Smooth muscle cell (in vitro differentiated cells): Measurements from ENCODE around the gene MAB21L3. TPM values are rescaled to one million over a fixed set of nuclear protein-coding genes. Genes with fewer than 3 reads are reported as not detected.

Source experiments
- DNase-seq: peaks from one replicate; lab custom pipeline; 2025; ENCODE audit not compliant: unreplicated experiment; lab: John Stamatoyannopoulos, UW
- H2AFZ ChIP-seq: fragments of 200-600 bp; sonication (generic); 2 replicates; pipeline ENCODE4 v1.6.0; 2016; ENCODE audit warnings: antibody characterized with exemption, low read depth, mild to moderate bottlenecking
- H3F3A ChIP-seq: fragments of 200-600 bp; sonication (generic); 2 replicates; pipeline ENCODE4 v1.6.0; 2017; ENCODE audit warnings: antibody characterized with exemption, low read depth
- H3K27ac ChIP-seq: fragments of 200-600 bp; sonication (generic); 2 replicates; pipeline ENCODE4 v1.5.1; 2016; ENCODE audit warnings: low read depth, mild to moderate bottlenecking
- H3K27me3 ChIP-seq: fragments of 200-600 bp; sonication (generic); 2 replicates; pipeline ENCODE4 v1.6.1; 2016; ENCODE audit warnings: low read depth, mild to moderate bottlenecking
- H3K36me3 ChIP-seq: fragments of 200-600 bp; sonication (generic); 2 replicates; pipeline ENCODE4 v1.5.1; 2016; ENCODE audit warnings: low read depth
- H3K4me1 ChIP-seq: fragments of 200-600 bp; sonication (generic); 2 replicates; pipeline ENCODE4 v1.5.1; 2016; ENCODE audit warnings: low read depth
- H3K4me2 ChIP-seq: fragments of 200-600 bp; sonication (generic); 2 replicates; pipeline ENCODE4 v1.6.0; 2016; ENCODE audit warnings: mild to moderate bottlenecking
- H3K4me3 ChIP-seq: fragments of 200-600 bp; sonication (generic); 2 replicates; pipeline ENCODE4 v1.5.1; 2016; ENCODE audit warnings: mild to moderate bottlenecking
- H3K79me2 ChIP-seq: fragments of 200-600 bp; sonication (generic); 2 replicates; pipeline ENCODE4 v1.6.0; 2016; ENCODE audit warnings: low read depth, mild to moderate bottlenecking
- H3K9ac ChIP-seq: fragments of 200-600 bp; sonication (generic); 2 replicates; pipeline ENCODE4 v1.6.0; 2016; ENCODE audit warnings: low read depth
- H3K9me3 ChIP-seq: fragments of 200-600 bp; sonication (generic); replicated peaks from 2 replicates; pipeline ENCODE4 v1.5.1; 2016; ENCODE audit warnings: low read depth
- H4K20me1 ChIP-seq: fragments of 200-600 bp; sonication (generic); 2 replicates; pipeline ENCODE4 v1.6.0; 2016; ENCODE audit warnings: low read depth
- CTCF ChIP-seq: fragments of 200-600 bp; sonication (generic); IDR thresholded peaks from 2 replicates; pipeline ENCODE4 v1.5.1; 2017; ENCODE audit warnings: borderline replicate concordance, mild to moderate bottlenecking, antibody characterized with exemption; ENCODE audit not compliant: insufficient read depth, poor library complexity, severe bottlenecking
- WGBS: methylation state at CpG from one replicate; pipeline ENCODE4 v1.1.7; 2016; ENCODE audit warnings: low lambda C conversion rate; 5-methylcytosine and 5-hydroxymethylcytosine counted together
- polyA plus RNA-seq: library from polyadenylated mRNA; unstranded; fragments of >200 nt; fragmentation: Nextera tagmentation; extraction: Ambion mirVana; gene quantifications from 2 replicates; pipeline ENCODE4 v1.2.1, GENCODE V29; 2016
- total RNA-seq: library from RNA; depleted of rRNA; stranded (reverse); fragments of >200 nt; gene quantifications from 2 replicates; pipeline ENCODE4 v1.2.3, GENCODE V29; 2014

The MAB21L3 gene
- total and polyA plus RNA-seq, 2 experiments from 2014 or later, result 0.13 to 0.26 TPM

- peaks cover 8% of the 10 kb centered on the region for H3K27me3 ChIP-seq
- no peaks in the 10 kb centered on the region for H3K36me3 ChIP-seq
- H3K4me1 ChIP-seq, result no peaks in the 10 kb centered on the region
- no peaks in the 10 kb centered on the region for H4K20me1 ChIP-seq
- H3K4me2 ChIP-seq, result no peak overlapping the region
- no peaks in the 10 kb centered on the region for H3K9me3 ChIP-seq
- WGBS, result 93% methylated on average over 3 of the region's 3 CpGs
- TF ChIP-seq CTCF, result no peak
- no peak for DNase-seq
- H3F3A ChIP-seq, result no peaks in the 10 kb centered on the region
- H3K9ac ChIP-seq, result no peak overlapping the region
- H2AFZ ChIP-seq, result no peak overlapping the region
- no peaks in the 10 kb centered on the region for H3K79me2 ChIP-seq
- H3K27ac ChIP-seq, result no peak overlapping the region
- H3K4me3 ChIP-seq, result no peak overlapping the region
Measured at GRCh38 chr1:116179964-116180363, 68.8 kb downstream of the MAB21L3 start.

- Histone ChIP-seq H3K27ac (no peak overlapping the region), H3K9ac (no peak overlapping the region), H2AFZ (no peak overlapping the region), H3K27me3 (peaks cover 8% of the 10 kb centered on the region), H3K9me3 (no peaks in the 10 kb centered on the region), H4K20me1 (no peaks in the 10 kb centered on the region), H3K79me2 (no peaks in the 10 kb centered on the region), H3F3A (no peaks in the 10 kb centered on the region), H3K36me3 (no peaks in the 10 kb centered on the region), H3K4me1 (no peaks in the 10 kb centered on the region), H3K4me2 (no peak overlapping the region), H3K4me3 (no peak overlapping the region)
- no peak for DNase-seq
- no peak for TF ChIP-seq CTCF
- 73% methylated on average over 3 of the region's 3 CpGs for WGBS
Measured at GRCh38 chr1:116182019-116182714, 71.0 kb downstream of the MAB21L3 start.

Other genes with a start within 250 kb of the MAB21L3 start
- 3.2 and 4.0 TPM in 2 replicates for gene SLC22A15, start 134.9 kb upstream of the MAB21L3 start, total RNA-seq
- gene SLC22A15, start 134.9 kb upstream of the MAB21L3 start, polyA plus RNA-seq, result 1.00 and 1.2 TPM in 2 replicates